Inflammatory macrophage treated with lipopolysaccharide for 4 hours (primary cell): ENCODE measurements around the gene LPGAT1.

ENCODE experiments used
- DNase-seq: peaks from one replicate; pipeline ENCODE4 v3.0.0-alpha.2; 2020

The LPGAT1 gene

GRCh38 chr1:211756471-211757020 lies 74.0 kb downstream of the LPGAT1 start:
- DNase-seq: no peak

DNA sequence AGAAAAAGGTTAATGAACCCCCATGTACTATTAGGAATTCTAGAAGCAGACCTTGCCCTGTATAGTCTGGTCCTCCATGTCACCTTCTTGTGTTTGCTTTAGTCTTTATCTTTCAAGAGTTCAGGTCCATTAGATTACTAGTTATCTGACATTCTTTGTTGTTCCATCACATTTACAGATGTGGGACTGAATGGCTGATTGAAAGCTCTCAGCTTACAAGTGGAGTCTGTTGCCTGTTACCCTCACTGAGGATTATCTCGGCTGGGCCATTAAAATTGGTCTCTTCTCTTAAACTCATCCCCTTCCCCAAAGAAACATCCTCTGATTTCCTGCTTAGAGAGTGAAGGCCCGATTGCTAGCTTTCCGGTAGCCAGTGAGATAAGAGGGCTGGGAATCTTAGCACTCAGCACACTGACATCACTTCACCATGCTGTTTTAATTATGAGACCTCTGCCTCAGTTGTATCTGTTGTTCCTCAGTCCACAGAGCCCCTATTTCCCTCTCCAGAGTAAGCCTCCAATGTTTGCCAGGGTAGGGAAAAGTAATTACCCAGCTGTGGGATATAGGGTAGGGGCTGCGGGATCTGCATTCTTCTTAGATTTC lies 76.8 kb downstream of the LPGAT1 start:
- DNase-seq: no peak

- DNase-seq: no peak
Measured at GRCh38 chr1:211752951-211753486, 77.5 kb downstream of the LPGAT1 start.

DNA sequence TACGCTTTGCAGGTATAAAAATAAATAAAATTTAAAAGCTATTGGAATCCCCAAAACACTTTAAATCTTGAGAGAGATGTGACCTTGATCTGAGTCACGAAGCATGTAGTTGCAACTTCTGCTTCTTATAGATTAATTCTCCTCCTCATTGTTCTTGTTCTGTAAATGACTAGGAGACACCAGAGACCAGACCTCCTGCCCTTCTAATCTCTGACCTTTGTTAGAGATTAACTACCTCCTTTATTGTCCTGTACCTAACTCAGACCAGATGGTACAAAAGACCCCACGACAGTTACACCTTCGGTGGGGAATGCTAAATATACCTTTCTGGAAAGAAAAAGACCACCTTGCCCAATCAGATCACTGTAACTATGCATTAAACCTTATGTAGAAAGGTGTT lies 78.2 kb downstream of the LPGAT1 start:
- DNase-seq: peak; percentile 18

DNA sequence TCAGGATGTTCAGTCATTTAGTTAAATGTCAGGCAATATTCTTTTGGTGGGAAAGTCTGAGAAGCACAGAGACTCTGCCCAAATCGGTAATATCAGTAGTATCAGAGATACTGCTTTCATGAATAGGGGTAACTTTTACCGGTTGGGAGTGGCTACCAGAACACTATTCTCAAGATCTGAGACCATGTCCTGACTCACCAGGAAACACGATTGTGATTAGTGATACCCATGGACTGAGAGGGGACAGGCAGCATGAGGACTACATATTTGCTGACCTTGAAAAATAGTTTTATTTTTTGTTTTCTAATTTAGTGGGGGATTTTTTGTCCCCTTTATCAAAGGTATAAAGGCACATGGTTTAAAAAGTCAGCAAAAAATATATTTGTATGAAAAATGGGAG lies 79.1 kb downstream of the LPGAT1 start:
- no peak for DNase-seq

DNA sequence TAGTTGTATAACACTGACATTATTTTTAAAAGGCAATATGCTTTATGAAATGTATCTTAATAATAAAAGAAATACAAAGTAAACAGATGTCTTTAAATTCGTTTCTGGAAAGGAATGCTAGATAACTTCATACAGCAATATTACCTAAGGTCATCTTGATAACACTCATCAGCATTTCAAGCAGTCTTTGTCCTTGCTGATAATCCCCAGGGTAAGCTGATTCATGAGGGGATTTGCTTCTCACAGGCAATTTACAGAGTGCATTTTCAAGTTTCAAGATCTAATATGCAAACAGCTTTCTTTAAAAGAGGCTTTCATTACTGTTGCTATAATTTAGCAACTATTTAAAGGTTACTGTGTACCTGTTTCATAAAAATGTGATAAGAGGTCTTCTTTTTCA lies 80.0 kb downstream of the LPGAT1 start:
- no peak for DNase-seq

DNA sequence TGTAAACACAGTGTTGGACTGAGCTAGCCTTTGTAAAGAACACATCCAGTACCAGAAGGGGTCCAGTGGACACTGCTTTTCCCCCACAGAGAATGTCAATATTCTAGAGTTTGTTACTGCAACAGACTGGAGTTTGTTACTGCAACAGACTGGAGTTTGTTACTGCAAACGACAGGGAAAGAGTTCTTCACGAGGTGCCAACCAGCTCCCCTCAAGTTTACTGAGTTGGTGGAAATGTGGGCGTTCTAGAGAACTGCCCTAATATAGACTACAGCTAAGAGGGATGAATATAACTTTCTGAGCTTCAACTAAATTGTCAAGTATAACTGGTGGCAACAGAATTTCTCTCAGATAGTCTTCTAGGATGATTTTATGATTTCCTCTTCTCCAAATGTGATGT lies 81.3 kb downstream of the LPGAT1 start:
- no peak for DNase-seq

- DNase-seq: no peak
Measured at GRCh38 chr1:211748810-211749209, 81.8 kb downstream of the LPGAT1 start.

GRCh38 chr1:211742889-211743529 lies 87.6 kb downstream of the LPGAT1 start:
- DNase-seq: no peak

GRCh38 chr1:211742272-211742671 lies 88.3 kb downstream of the LPGAT1 start:
- DNase-seq: no peak

DNA sequence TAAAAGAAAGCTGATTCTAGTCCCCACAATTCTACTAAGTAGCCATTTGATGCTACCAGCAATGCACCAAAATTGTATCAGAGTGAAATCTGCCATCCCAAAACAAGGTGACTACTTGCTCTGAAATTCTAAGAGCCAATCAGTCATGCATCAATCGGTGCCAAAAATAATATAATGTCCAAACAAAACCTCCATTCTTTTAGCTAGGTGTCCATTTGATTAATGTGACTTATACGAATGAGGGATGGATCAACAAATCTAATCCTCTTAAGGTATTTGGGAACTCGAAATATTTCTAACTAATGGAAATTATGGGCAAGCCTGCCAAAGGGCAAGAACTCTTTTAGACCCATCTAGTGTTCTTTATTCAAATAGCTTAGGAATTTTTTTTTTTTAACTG lies 88.8 kb downstream of the LPGAT1 start:
- no peak for DNase-seq

DNA sequence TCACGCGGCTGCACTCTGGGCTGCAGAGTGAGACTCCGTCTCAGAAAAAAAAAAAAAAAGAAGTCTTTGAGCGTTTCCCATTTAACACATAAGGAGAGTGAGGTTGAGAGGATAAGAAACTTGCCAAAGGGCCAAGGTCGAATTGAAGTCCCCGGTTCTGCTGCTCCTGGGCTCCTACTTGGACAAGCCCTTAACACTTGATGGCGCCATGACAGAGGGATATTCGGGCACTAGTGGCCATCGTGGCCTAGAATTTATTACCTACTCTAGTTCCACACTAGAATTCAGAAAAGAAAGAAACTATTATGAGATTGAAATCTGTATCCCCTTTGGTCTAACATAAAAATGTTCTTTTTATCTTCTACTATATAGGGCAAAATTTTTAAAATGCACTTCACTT lies 89.4 kb downstream of the LPGAT1 start:
- no peak for DNase-seq

DNA sequence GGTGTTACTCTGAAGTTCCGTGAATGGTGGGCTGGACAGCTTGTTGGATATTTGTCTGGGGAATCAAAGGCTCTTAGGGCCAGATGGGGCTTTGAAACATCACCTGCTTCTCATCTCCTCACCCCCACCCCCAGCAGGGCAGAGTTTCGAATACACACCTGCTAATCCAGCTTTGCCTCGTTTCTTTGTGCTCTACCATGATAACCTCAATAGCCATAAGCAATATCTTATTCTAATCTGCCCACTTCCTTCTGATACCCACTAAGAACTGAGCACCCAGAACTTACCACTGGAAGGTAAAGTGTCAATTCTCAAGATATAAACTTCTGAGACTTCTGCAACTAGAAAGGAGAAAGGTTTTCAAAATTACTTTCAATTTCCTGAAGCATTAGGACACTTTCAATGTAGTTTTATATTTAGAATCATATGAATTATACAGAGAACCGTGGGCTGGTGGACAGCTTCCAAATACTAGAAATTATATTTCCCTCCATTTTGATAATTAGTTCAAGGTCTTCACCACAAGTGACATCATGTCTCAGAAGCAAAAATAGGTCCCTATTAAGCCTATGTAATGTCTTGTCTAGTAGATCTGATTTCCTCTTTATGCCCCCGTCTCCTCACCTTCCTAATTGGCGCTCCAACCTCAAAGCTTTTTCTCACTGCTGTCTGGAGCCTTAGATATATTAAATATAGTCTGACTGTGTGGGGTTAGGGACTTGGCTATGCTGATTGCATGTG lies 90.7 kb downstream of the LPGAT1 start:
- no peak for DNase-seq

GRCh38 chr1:211738691-211739301 lies 91.8 kb downstream of the LPGAT1 start:
- DNase-seq: peak; percentile 21

- no peak for DNase-seq
Measured at GRCh38 chr1:211738096-211738690, 92.4 kb downstream of the LPGAT1 start.

DNA sequence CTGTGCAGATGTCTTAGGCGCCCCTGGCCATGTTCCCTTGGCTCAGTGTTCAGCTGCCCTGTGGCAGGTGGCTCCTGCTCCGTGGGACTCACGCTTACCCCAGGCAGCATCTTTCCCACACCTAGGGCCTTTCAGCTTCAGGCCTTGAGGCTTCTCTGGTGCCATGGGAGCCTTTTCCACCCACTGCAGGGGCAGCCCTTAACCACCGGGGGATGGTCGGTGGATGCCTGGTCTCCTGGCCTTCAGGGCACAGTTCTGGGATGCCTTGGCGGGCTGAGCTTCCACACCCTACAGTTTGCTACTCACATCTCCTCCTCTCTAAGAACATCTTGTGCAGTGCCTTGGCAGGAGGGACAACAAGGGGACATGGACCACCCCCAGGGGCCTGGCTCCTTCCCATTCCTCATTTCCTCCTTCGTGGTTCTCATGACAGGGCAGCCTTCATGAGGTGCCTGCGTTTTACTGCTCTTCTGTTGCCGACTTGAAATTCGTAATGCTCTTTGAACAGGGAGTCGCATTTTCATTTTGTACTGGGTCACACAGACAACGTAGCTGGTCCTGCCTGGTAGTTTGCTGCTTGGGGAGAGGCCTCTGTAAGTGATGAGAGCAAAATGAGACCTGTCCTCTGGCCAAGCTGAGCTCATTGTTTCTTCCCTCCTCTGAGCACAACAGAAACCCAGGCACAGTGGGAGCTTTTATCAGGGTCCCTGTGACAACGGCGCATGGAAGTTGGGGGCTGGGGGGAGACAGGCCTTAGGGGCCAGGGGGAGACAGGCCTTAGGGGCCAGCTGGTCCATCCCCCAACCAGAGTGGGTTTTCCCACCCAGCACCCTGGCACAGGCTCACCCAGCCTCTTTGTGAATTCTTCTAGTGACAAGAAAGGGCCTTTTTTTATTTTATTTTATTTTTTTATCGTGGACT lies 93.2 kb downstream of the LPGAT1 start:
- DNase-seq: no peak

DNA sequence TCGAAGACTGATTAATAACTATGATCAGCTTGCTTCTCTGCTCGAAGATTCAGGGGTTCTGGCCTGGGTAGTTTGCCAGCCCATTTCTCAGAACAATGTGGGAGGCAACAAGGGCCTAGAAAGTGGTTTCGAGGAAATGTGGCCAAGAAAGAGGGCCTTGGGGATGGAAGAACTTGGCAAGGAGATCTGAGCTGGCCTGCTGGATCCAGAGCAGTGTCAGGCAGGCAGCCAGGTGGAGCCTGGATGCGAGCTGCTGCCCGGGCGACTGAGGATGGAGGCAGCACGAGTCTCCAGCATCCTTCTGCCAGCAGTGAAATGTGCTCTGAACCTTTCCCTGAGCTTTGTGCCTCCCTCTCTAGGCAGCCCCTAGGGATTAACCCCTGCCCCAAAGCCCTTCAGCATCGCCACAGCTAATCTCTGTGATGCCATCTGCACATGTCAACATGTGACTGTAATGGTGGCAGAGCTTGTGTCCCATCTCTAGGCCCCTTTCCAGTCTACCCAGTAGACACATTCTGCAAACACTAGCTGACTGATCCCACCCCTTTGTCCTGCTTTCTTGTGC lies 94.1 kb downstream of the LPGAT1 start:
- DNase-seq: no peak

DNA sequence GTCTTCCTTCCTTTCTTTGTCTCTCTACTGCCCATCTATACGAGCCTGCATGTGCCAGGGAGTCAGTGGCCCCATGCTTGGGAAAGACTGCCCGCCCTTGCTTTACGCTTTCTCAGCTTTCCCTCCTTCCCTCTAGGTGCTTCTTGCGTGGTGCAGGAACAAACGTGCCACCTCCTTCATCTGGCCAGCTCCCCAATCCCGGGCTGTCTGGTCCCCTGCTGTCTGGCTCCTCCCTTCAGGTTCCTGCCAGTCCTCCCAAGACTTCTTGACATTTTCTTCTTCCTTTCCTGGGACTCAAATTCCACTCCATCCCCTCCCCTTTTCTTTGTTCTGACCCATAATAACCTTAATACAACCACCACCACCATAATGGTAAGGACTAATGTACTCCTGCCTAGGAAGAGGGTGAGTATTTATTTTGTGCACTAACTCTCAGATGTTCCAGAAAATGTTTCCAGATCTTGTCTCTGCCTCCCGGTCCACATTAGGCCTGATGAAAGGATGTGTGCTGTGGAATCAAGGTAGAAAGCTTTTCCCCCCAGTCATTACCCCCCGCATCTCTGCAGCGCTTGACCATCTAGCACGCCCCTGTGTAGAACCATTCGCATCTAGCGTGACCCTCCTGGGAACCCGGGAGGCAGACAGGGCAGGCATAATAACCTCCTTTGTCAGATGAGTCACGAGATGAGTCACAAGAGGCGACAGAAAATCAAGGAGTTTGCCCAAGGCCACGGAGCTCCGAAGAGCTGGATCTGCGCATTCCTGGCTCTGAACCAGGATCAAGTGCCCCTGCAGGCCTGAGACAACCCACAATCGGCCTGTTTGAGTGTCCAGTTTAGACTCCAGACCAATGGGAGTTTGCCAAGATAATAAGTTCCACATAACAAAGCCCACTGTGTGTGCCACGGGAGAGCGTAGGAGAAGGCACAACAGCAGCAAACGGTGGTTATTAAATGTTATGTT lies 95.1 kb downstream of the LPGAT1 start:
- no peak for DNase-seq

DNA sequence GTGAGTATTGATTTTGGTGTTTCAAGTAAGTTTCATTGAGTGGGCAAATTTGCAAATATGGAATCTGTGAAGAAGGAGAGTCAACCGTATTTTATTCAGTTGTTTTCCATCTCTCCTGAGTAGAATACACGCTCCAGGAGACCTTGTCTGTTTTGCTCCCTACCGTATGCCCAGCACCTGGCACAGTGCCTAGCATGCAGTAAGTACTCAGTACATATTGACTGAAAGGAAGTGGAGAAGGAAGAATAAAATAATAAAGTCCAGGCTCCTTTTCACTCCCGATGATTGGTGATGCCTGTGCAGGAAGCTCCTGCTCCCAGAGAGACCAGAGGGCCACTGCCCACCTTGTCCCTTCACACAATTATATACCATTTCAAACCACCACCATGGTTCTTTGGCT lies 95.8 kb downstream of the LPGAT1 start:
- no peak for DNase-seq

DNA sequence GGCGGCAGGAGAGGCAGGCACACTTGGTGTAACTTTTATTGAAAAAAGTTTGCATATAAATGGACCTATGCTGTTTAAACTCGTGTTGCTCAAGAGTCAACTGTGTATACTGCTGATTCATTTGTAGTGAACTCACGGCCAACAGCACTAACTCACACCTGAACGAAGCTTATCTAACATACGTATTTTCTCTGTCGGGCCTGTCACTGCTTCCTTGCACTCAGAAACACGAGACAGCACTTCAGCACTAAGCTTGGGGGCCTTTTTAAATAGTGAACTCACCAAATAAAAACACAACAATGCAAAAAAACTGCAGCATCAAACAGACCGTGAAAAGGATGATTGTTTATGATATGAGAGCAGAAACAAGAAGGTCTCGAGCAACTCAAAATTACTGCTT lies 96.2 kb downstream of the LPGAT1 start:
- no peak for DNase-seq
